Skeletal muscle satellite cell (primary cell): ENCODE results near the gene TMEM201.
A peak's percentile ranks its signal among the peaks of the same experiment; 100 is the strongest.

ENCODE experiments used
- H3K27me3 ChIP-seq: 2 replicates; pipeline ENCODE4 v1.7.0; 2013; ENCODE audit warnings: low read length; ENCODE audit not compliant: control insufficient read depth, insufficient read depth
- H3K36me3 ChIP-seq: 2 replicates; pipeline ENCODE4 v1.7.0; 2013; ENCODE audit warnings: mild to moderate bottlenecking, control low read depth, low read length; ENCODE audit not compliant: insufficient read depth
- H3K4me1 ChIP-seq: 2 replicates; pipeline ENCODE4 v1.7.0; 2013; ENCODE audit warnings: low read length; ENCODE audit not compliant: control insufficient read depth, insufficient read depth
- H3K4me2 ChIP-seq: 2 replicates; pipeline ENCODE4 v1.7.0; 2013; ENCODE audit warnings: mild to moderate bottlenecking, low read length
- H3K4me3 ChIP-seq: 2 replicates; pipeline ENCODE4 v1.7.0; 2013; ENCODE audit warnings: low read length
- H3K9ac ChIP-seq: 2 replicates; pipeline ENCODE4 v1.7.0; 2013; ENCODE audit warnings: mild to moderate bottlenecking, low read depth, low read length, moderate library complexity
- H3K9me3 ChIP-seq: replicated peaks from 2 replicates; pipeline ENCODE4 v1.7.0; 2013; ENCODE audit warnings: mild to moderate bottlenecking, control low read depth, low read length

TMEM201 gene

DNA sequence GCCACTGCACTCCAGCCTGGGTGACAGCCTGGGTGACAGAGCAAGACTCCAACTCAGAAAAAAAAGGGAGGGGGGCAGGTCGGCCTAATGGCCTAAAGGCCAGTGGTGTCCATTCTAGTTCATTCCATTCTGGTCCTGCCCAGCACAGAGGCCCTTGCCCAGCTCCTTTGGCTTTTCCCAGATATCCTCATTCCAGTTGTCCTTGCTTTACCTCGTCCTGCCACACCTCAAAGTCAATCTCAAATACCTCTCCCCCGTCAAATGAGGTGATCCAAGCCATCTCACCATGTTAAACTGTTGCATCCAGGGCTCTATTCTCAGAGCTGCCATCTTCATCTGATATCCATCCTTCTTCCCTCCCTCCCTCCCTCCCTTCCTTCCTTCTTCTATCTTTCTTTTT is 42.9 kb downstream of the TMEM201 start:
- Histone ChIP-seq H3K4me2 (no peak overlapping the region), H3K4me3 (no peak overlapping the region), H3K27me3 (peaks cover 16% of the 10 kb centered on the region), H3K9me3 (peaks cover 6% of the 10 kb centered on the region), H3K9ac (no peak overlapping the region), H3K4me1 (peaks cover 4% of the 10 kb centered on the region), H3K36me3 (no peaks in the 10 kb centered on the region)

GRCh38 chr1:9633493-9633892 is 44.8 kb downstream of the TMEM201 start:
- Histone ChIP-seq H3K27me3 (peaks cover 16% of the 10 kb centered on the region), H3K9ac (no peak overlapping the region), H3K4me3 (no peak overlapping the region), H3K4me2 (no peak overlapping the region), H3K36me3 (no peaks in the 10 kb centered on the region), H3K4me1 (no peaks in the 10 kb centered on the region), H3K9me3 (peaks cover 6% of the 10 kb centered on the region)

- H3K9ac ChIP-seq, result no peak overlapping the region
- peaks cover 21% of the 10 kb centered on the region for H3K27me3 ChIP-seq
- no peak overlapping the region for H3K4me2 ChIP-seq
- H3K36me3 ChIP-seq, result no peaks in the 10 kb centered on the region
- H3K4me3 ChIP-seq, result no peak overlapping the region
- H3K4me1 ChIP-seq, result no peaks in the 10 kb centered on the region
- H3K9me3 ChIP-seq, result peaks cover 6% of the 10 kb centered on the region
These were observed 45.9 kb downstream of the TMEM201 start for GRCh38 chr1:9634582-9634981.

GRCh38 chr1:9639227-9639626 is 50.5 kb downstream of the TMEM201 start:
- peaks cover 6% of the 10 kb centered on the region for H3K9me3 ChIP-seq
- H3K27me3 ChIP-seq, result peaks cover 38% of the 10 kb centered on the region
- H3K9ac ChIP-seq, result no peak overlapping the region
- H3K4me2 ChIP-seq, result no peak overlapping the region
- no peak overlapping the region for H3K4me3 ChIP-seq
- H3K36me3 ChIP-seq, result no peaks in the 10 kb centered on the region
- no peaks in the 10 kb centered on the region for H3K4me1 ChIP-seq

- Histone ChIP-seq H3K4me2 (no peak overlapping the region), H3K4me1 (no peaks in the 10 kb centered on the region), H3K9ac (no peak overlapping the region)
These were observed 54.9 kb downstream of the TMEM201 start for GRCh38 chr1:9643351-9644256.

DNA sequence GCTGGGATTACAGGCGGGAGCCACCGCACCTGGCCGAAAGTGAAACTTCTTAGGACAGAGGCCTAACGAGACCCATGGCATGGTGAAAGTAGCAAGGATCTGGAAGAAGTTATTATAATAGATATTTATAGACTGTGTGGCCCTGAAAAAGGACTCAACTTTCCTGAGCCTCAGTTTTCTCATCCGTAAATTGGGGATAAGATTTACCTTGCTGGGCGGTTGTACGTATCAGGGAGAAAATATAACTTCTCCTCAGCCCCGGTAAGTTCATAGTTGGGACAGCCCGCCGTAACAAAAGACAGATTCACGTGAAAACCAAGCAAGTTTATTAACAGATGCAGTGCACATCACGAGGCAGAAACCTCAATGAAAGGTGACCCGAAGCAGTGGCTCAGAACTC is 57.3 kb downstream of the TMEM201 start:
- H3K4me2 ChIP-seq, result no peak overlapping the region
- no peak overlapping the region for H3K9ac ChIP-seq
- no peaks in the 10 kb centered on the region for H3K9me3 ChIP-seq
- no peak overlapping the region for H3K4me3 ChIP-seq
- H3K27me3 ChIP-seq, result peaks cover 26% of the 10 kb centered on the region
- H3K4me1 ChIP-seq, result no peaks in the 10 kb centered on the region
- H3K36me3 ChIP-seq, result no peaks in the 10 kb centered on the region

More at GRCh38 chr1:9643351-9644256, 54.9 kb downstream of the TMEM201 start:
- Histone ChIP-seq H3K27me3 (peaks cover 34% of the 10 kb centered on the region), H3K9me3 (no peaks in the 10 kb centered on the region), H3K4me3 (no peak overlapping the region), H3K36me3 (no peaks in the 10 kb centered on the region)

DNA sequence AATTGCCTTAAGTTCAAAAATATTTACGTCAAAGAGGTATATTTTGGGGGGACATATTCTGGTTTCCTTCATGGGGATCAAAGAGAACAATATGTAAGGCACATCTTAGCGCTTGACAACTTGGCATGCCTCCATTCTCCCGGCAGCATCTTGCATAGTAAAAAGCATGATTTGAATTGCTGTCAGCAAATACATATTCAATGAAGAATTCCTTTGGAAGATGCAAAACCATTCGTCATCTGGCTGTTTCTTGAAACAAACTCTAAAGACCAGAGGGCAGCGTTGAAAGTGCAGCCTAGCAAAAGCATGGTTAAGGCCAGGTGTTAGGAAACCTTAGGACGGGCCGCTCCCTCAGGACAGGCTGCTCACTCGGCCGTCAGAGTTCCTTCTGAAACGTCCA is 59.5 kb downstream of the TMEM201 start:
- H3K4me1 ChIP-seq, result no peaks in the 10 kb centered on the region
- H3K9me3 ChIP-seq, result no peaks in the 10 kb centered on the region
- H3K27me3 ChIP-seq, result peaks cover 37% of the 10 kb centered on the region

GRCh38 chr1:9649769-9650168 is 61.1 kb downstream of the TMEM201 start:
- Histone ChIP-seq H3K4me1 (no peaks in the 10 kb centered on the region), H3K27me3 (peaks cover 51% of the 10 kb centered on the region), H3K9me3 (no peaks in the 10 kb centered on the region), H3K9ac (no peak overlapping the region), H3K4me2 (no peak overlapping the region), H3K36me3 (no peaks in the 10 kb centered on the region), H3K4me3 (no peak overlapping the region)

More for the DNA sequence above, 59.5 kb downstream of the TMEM201 start:
- no peak overlapping the region for H3K4me2 ChIP-seq
- no peak overlapping the region for H3K4me3 ChIP-seq
- H3K36me3 ChIP-seq, result no peaks in the 10 kb centered on the region
- H3K9ac ChIP-seq, result no peak overlapping the region

DNA sequence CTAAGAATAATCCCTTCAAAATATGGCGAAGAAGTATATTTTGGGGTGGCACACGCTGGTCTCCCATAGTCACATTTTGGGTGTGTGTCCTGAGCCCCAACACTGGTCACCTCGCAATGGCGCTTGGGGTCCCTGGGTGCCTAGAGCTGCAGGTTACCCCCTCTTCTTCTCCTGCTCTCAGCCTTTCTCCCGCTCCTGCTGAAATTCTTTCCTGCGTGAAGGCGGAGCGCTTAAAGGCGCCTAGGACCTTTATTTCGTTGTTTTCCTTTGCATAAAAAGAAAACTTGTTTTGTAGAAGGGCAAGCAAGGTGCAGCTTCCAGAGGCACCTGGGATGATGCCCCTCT is 62.5 kb downstream of the TMEM201 start:
- no peaks in the 10 kb centered on the region for H3K4me1 ChIP-seq
- H3K9me3 ChIP-seq, result no peaks in the 10 kb centered on the region
- no peak overlapping the region for H3K9ac ChIP-seq
- H3K4me2 ChIP-seq, result peak overlapping the region; percentile 92
- H3K27me3 ChIP-seq, result peaks cover 51% of the 10 kb centered on the region
- peak overlapping the region; percentile 65 for H3K4me3 ChIP-seq
- H3K36me3 ChIP-seq, result no peaks in the 10 kb centered on the region

DNA sequence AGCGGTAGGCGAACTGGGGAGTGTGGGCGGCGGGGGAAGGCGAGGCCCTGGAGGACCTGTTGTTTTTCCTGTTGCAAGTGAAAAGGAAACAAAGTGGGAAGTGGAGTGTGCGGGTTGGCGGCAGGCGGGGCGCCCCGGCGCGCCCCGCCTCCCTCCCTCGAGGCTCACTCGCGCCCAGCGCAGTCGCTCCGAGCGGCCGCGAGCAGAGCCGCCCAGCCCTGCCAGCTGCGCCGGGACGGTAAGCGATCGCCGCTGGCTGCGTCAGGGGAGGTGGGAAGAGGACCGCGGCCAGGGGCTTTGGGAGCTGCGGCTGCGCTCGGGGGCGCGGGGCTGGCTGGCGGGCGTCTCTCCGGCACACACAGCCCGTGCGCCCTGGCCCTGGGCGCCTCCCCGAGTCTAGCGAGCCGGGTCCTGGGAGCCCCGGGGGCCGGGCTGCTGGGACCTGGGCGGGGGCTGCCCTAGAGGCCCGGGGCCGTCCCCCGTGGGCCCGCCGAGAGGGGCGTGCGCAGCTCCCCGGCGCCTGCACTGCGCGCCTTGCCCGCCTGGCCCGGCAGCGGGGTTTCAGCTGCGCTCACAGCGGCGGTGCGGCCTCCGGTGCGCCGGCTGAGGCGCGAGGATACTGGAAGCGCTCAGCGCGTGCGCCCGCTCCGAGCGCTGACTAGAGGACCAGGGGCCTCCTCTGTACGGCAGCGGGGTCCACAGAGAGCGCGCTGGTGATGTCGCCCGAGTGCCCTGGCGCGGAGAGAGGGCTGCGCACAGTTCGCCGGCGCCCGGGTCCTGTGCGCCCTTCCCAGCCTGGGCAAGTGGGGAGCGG is 63.1 kb downstream of the TMEM201 start, which contains the start of gene PIK3CD:
Gene PIK3CD, plus strand, starts transcription at position 167 of the 814 bp plus-strand sequence. CDS start 58,725 bp downstream, outside the sequence.
- Histone ChIP-seq H3K9ac (no peak within 1 kb of the TSS), H3K4me3 (peak within 1 kb of the TSS; percentile 65), H3K27me3 (peaks cover 51% of the 10 kb centered on the region), H3K4me2 (peak within 1 kb of the TSS; percentile 92), H3K36me3 (no peaks in the 10 kb centered on the region), H3K9me3 (no peaks in the 10 kb centered on the region), H3K4me1 (no peaks in the 10 kb centered on the region)

DNA sequence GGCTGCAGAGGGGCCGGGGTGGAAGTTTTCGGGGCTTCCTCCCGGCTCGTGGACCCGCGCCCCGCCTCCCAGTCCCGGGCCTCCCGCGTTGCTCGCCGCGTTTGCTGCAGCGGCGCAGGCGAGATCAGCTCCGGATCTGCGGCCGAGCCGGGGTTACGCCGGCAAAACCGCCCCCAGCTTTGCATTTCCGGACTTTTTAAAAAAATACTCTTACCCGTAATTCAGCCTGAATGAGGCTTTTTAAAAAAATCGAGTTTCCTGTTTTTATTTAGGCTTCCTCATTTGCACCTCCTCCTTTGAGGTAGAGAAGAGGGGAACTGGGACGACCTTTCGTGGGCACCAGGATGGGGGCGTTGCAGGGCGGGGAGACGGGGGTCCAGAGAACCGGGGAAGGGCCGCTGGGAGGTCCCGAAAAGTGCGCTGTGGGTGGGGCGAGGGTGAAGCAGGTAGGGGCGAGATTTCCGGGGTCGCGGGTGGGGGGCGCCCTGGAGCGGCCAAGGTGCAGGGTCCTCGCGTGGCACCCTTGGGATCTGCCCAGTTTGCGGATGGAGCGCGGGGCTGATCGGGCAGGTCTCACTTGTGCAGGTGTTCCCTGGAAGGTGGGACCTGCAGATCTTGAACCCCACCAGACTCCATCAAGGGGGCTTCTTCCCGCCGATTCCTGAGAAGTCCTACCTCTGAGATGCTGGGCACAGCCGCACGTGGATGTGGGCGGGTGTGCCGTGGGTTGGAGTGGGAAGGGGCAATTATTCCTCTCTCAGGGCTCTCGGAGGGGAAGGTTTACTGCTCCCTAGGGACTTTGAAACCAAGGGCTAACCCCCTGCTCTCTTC is 63.9 kb downstream of the TMEM201 start:
- peak overlapping the region; percentile 65 for H3K4me3 ChIP-seq
- H3K4me2 ChIP-seq, result peak overlapping the region; percentile 92
- no peaks in the 10 kb centered on the region for H3K36me3 ChIP-seq
- H3K9ac ChIP-seq, result no peak overlapping the region
- H3K4me1 ChIP-seq, result no peaks in the 10 kb centered on the region
- H3K9me3 ChIP-seq, result no peaks in the 10 kb centered on the region
- peaks cover 51% of the 10 kb centered on the region for H3K27me3 ChIP-seq
